Measurements from ENCODE around the gene PCDHGA1.
"Not testable (repeated sequence)": the region's sequence is repeated elsewhere in the genome, so short reads cannot be mapped to it uniquely, and the experiment has no call there.

The PCDHGA1 gene

GRCh38 chr5:141330299-141331080 lies at the start of gene PCDHGA1:
Gene PCDHGA1 (plus strand): TSS chr5:141330514.
- no peak for DNase-seq

GRCh38 chr5:141298376-141298775 lies 31.9 kb upstream of the PCDHGA1 start:
- DNase-seq: no peak

- DNase-seq: no peak
Measured at GRCh38 chr5:141303756-141304155, 26.6 kb upstream of the PCDHGA1 start, which contains the start of gene SLC25A2. Gene SLC25A2 (minus strand): TSS chr5:141304049. CDS start chr5:141303865, 184 bp downstream.

GRCh38 chr5:141306630-141307029 lies 23.7 kb upstream of the PCDHGA1 start:
- no peak for DNase-seq

GRCh38 chr5:141313711-141314110 lies 16.6 kb upstream of the PCDHGA1 start:
- no peak for DNase-seq

- not testable (repeated sequence) for DNase-seq
Measured at GRCh38 chr5:141316963-141317362, 13.4 kb upstream of the PCDHGA1 start.

- no peak for DNase-seq
Measured at GRCh38 chr5:141319202-141319601, 11.1 kb upstream of the PCDHGA1 start.

- DNase-seq: no peak
Measured at GRCh38 chr5:141319699-141320098, 10.6 kb upstream of the PCDHGA1 start.

GRCh38 chr5:141320225-141321169 lies 9.8 kb upstream of the PCDHGA1 start, which contains the start of gene TAF7:
Gene TAF7 (minus strand): TSS chr5:141320784. CDS start chr5:141320044, 740 bp downstream.
- peak; percentile 93 for DNase-seq

- no peak for DNase-seq
Measured at GRCh38 chr5:141322261-141322660, 8.1 kb upstream of the PCDHGA1 start.

GRCh38 chr5:141326088-141326854 lies 4.0 kb upstream of the PCDHGA1 start:
- peak; percentile 72 for DNase-seq

- DNase-seq: no peak
Measured at GRCh38 chr5:141328231-141328630, 2.1 kb upstream of the PCDHGA1 start.

- DNase-seq: not testable (repeated sequence)
Measured at GRCh38 chr5:141332571-141332970, 2.3 kb downstream of the PCDHGA1 start.

GRCh38 chr5:141338538-141339306 lies 8.4 kb downstream of the PCDHGA1 start, which contains the start of gene PCDHGA2:
Gene PCDHGA2 (plus strand): TSS chr5:141338760.
- no peak for DNase-seq

- not testable (repeated sequence) for DNase-seq
Measured at GRCh38 chr5:141340781-141341354, 10.6 kb downstream of the PCDHGA1 start.

- no peak for DNase-seq
Measured at GRCh38 chr5:141342773-141343172, 12.5 kb downstream of the PCDHGA1 start.

GRCh38 chr5:141343242-141343952 lies 13.1 kb downstream of the PCDHGA1 start, which contains the start of gene PCDHGA3:
Gene PCDHGA3 (plus strand): TSS chr5:141343829. CDS start chr5:141344034, 205 bp downstream.
- no peak for DNase-seq

- no peak for DNase-seq
Measured at GRCh38 chr5:141343953-141344463, 13.7 kb downstream of the PCDHGA1 start.

- DNase-seq: no peak
Measured at GRCh38 chr5:141345327-141345726, 15.0 kb downstream of the PCDHGA1 start.

- not testable (repeated sequence) for DNase-seq
Measured at GRCh38 chr5:141346017-141346416, 15.7 kb downstream of the PCDHGA1 start.
